ENCODE results near the gene ERFE. TPM values are rescaled to one million over a fixed set of nuclear protein-coding genes. Genes with fewer than 3 reads are reported as not detected.
A peak's percentile ranks its signal among the peaks of the same experiment; 100 is the strongest.

The ERFE gene
- total RNA-seq, 1 donor from 2014 or later: 4.2 TPM

DNA sequence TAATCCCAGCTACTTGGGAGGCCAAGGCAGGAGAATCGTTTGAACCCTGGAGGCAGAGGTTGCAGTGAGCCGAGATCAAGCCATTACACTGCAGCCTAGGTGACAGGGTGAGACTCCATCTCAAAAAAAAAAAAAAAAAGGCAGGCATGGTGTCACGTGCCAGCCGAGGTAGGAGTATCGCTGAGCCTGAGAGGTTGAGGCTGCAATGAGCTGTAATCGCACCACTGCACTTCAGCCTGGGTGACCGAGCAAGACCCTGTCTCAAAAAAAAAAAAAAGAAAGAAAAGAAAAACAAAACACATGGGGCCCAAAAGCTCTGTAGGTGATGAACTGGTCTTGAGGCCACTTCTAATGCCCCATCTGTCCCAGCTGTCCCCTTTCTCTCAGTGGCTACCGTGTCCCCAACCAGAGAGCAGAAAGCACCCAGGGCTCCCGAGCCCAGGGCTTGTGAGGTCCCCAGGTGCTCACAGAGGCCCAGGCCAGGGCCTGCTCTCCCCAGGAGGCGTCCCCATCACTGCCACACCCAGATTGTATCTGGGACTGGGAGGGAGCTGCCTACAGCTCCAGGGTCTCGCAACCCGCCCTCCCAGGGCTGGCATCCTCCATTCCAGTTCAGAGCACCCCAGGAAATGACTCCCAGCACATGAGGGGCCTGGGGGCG, 11.8 kb upstream of the ERFE start:
- H3K27ac ChIP-seq (ENCODE audit: low read depth, low read length): no peak overlapping the region
- H3K36me3 ChIP-seq (ENCODE audit: control insufficient read depth in 3 of 3, insufficient read depth in 3 of 3, low read length in 3 of 3): peaks cover 3 to 16% (median 4%) of the 10 kb centered on the region in 3 donors
- no peaks in the 10 kb centered on the region for H3K9me3 ChIP-seq (ENCODE audit: control insufficient read depth in 3 of 3, low read length in 3 of 3)
- H3K4me1 ChIP-seq (ENCODE audit: control insufficient read depth in 3 of 3, insufficient read depth in 3 of 3, low read length in 3 of 3): peaks cover 42 to 80% (median 45%) of the 10 kb centered on the region in 3 donors
- no peak overlapping the region for H3K4me3 ChIP-seq (ENCODE audit: low read length in 3 of 3)
- H3K27me3 ChIP-seq (ENCODE audit: control insufficient read depth in 3 of 3, insufficient read depth in 3 of 3, low read length in 3 of 3): no peaks in the 10 kb centered on the region
- no peak overlapping the region for H3K9ac ChIP-seq (ENCODE audit: low read depth in 1 of 3, low read length in 3 of 3)

DNA sequence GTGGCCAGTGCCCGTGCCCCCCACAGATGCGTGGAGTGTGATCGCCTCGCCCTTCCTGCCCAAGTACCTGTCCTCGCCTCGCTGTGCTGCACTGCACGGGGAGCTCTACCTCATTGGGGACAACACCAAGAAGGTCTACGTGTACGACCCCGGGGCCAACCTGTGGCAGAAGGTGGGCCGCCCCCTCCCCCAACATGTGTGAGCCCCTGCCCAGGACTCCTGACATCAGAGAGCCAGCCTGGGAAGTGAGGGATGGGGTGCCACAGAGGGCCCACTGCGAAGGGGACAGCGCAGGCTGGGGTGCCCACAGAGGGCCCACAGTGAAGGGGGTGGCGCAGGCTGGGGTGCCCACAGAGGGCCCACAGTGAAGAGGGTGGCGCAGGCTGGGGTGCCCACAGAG, 9.8 kb upstream of the ERFE start:
- Histone ChIP-seq H3K27me3 (ENCODE audit: control insufficient read depth in 3 of 3, insufficient read depth in 3 of 3, low read length in 3 of 3) (no peaks in the 10 kb centered on the region), H3K9me3 (ENCODE audit: control insufficient read depth in 3 of 3, low read length in 3 of 3) (no peaks in the 10 kb centered on the region), H3K36me3 (ENCODE audit: control insufficient read depth in 3 of 3, insufficient read depth in 3 of 3, low read length in 3 of 3) (peaks cover 3 to 12% (median 4%) of the 10 kb centered on the region in 3 donors), H3K9ac (ENCODE audit: low read depth in 1 of 3, low read length in 3 of 3) (peak overlapping the region in 2 of 3 donors; percentile 36 to 45), H3K4me1 (ENCODE audit: control insufficient read depth in 3 of 3, insufficient read depth in 3 of 3, low read length in 3 of 3) (peaks cover 23 to 72% (median 35%) of the 10 kb centered on the region in 3 donors), H3K4me3 (ENCODE audit: low read length in 3 of 3) (no peak overlapping the region), H3K27ac (ENCODE audit: low read depth, low read length) (peak overlapping the region; percentile 88)

DNA sequence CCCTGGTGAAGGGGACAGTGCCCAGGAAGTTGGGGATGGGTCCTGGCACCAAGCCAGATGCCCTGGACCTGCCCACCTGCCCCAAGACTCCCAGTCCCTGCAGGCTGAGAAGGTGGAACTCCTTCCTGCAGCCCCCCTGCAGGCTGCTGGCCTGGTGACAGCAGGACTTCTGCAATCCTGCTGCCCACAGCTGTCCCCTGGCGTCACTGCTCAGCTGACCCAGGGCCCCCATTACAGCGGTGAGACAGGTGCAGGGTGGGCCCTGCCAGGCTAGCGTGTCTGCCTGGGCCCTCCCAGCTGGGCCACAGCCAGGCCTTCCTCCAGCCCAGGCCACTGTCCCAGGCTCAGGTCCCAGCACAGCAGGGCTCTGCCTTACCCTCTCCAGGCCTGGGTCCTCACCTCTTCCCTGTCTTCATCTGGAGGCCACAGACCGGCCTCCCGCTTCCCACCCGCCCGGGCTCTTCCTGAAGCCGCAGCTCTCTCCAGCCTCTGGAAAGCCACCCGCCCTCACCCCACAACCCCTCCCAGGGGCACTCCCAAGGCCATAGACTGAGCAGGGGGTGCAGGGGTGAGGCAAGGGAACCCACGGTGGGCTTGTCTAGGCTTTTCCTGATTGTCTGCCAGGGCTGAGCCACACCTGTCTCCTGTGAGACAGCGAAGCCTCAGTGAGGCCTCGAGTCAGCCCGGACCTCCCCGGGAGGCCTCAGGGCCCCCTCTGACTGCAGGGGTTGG, 8.8 kb upstream of the ERFE start:
- Histone ChIP-seq H3K36me3 (ENCODE audit: control insufficient read depth in 3 of 3, insufficient read depth in 3 of 3, low read length in 3 of 3) (peaks cover 3 to 12% (median 4%) of the 10 kb centered on the region in 3 donors), H3K4me1 (ENCODE audit: control insufficient read depth in 3 of 3, insufficient read depth in 3 of 3, low read length in 3 of 3) (peaks cover 24 to 73% (median 42%) of the 10 kb centered on the region in 3 donors), H3K9ac (ENCODE audit: low read depth in 1 of 3, low read length in 3 of 3) (peak overlapping the region; percentile 33 to 72 (median 56)), H3K9me3 (ENCODE audit: control insufficient read depth in 3 of 3, low read length in 3 of 3) (no peaks in the 10 kb centered on the region), H3K4me3 (ENCODE audit: low read length in 3 of 3) (peak overlapping the region in 1 of 3 donors; percentile 22), H3K27me3 (ENCODE audit: control insufficient read depth in 3 of 3, insufficient read depth in 3 of 3, low read length in 3 of 3) (no peaks in the 10 kb centered on the region), H3K27ac (ENCODE audit: low read depth, low read length) (peak overlapping the region; percentile 88)

DNA sequence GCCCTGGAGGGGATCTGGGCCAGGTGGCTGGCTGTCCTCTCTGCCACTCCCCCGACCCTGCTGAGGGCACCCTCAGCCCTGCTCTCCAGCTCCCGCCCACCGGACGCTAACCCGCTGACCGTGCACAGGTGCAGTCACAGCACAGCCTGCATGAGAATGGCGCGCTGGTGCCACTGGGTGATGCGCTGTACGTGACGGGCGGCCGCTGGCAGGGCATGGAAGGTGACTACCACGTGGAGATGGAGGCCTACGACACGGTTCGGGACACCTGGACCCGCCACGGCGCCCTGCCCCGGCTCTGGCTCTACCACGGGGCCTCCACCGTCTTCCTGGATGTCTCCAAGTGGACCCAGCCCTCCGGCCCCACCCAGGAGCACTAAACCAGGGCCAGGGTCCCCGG, 8.1 kb upstream of the ERFE start:
- Histone ChIP-seq H3K27me3 (ENCODE audit: control insufficient read depth in 3 of 3, insufficient read depth in 3 of 3, low read length in 3 of 3) (no peaks in the 10 kb centered on the region), H3K36me3 (ENCODE audit: control insufficient read depth in 3 of 3, insufficient read depth in 3 of 3, low read length in 3 of 3) (peaks cover 3 to 12% (median 4%) of the 10 kb centered on the region in 3 donors), H3K9ac (ENCODE audit: low read depth in 1 of 3, low read length in 3 of 3) (peak overlapping the region in 2 of 3 donors; percentile 56 to 72), H3K27ac (ENCODE audit: low read depth, low read length) (peak overlapping the region; percentile 88), H3K4me1 (ENCODE audit: control insufficient read depth in 3 of 3, insufficient read depth in 3 of 3, low read length in 3 of 3) (peaks cover 31 to 73% (median 49%) of the 10 kb centered on the region in 3 donors), H3K9me3 (ENCODE audit: control insufficient read depth in 3 of 3, low read length in 3 of 3) (no peaks in the 10 kb centered on the region), H3K4me3 (ENCODE audit: low read length in 3 of 3) (no peak overlapping the region)

DNA sequence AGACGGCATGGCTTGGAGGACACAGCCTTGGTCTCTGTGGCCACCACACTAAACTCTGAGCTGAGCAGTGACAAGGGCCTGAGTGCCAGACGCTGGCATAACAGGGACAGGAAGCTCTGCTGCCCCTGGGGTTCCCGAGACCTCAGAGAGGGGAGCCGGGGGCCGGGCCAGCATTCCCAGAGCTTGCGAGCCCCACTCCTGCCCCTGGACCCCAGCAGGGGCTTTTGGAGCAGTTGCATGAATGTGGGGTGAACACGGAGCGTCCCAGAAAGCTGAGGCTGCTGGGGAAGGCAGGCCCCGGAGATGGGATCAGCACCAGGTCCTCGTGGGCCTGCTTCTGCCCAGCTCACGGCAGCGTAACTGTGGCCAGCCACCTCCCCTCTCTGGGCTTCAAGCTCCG, 7.6 kb upstream of the ERFE start:
- no peak overlapping the region for H3K4me3 ChIP-seq (ENCODE audit: low read length in 3 of 3)
- no peaks in the 10 kb centered on the region for H3K9me3 ChIP-seq (ENCODE audit: control insufficient read depth in 3 of 3, low read length in 3 of 3)
- no peak overlapping the region for H3K27ac ChIP-seq (ENCODE audit: low read depth, low read length)
- H3K36me3 ChIP-seq (ENCODE audit: control insufficient read depth in 3 of 3, insufficient read depth in 3 of 3, low read length in 3 of 3): peaks cover 3 to 8% (median 4%) of the 10 kb centered on the region in 3 donors
- H3K27me3 ChIP-seq (ENCODE audit: control insufficient read depth in 3 of 3, insufficient read depth in 3 of 3, low read length in 3 of 3): no peaks in the 10 kb centered on the region
- peaks cover 35 to 74% (median 49%) of the 10 kb centered on the region in 3 donors for H3K4me1 ChIP-seq (ENCODE audit: control insufficient read depth in 3 of 3, insufficient read depth in 3 of 3, low read length in 3 of 3)
- H3K9ac ChIP-seq (ENCODE audit: low read depth in 1 of 3, low read length in 3 of 3): no peak overlapping the region

DNA sequence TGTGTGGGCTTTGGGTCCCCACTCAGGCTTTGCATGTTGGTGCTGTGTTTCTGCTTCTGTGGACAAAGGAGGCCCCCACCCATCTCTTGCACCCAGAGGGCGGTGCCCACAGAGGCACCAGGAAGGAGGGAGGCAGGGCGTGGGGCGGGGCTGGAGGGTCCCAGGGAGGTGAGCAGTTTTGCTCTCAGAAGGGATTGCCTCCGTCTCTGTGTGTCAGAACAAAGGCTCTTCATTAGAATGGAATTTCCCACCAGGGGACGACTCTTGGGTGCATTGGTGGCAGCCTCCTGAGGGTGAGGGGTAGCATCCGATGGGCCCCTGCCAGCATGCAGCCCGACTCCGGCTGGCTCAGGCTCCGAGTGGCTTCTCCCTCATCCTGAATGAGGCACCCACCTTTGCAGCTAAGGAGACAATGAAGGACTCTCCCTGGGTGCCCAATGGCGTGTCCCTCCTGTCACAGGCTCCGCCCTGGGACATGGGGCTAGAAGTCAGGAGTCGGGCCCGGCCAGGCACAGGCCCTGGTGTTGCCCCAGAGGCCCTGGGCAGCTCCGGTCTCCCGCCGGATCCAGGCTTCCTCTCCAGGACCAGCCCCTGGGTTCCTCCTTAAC, 7.0 kb upstream of the ERFE start:
- H3K36me3 ChIP-seq (ENCODE audit: control insufficient read depth in 3 of 3, insufficient read depth in 3 of 3, low read length in 3 of 3): peaks cover 3 to 8% (median 4%) of the 10 kb centered on the region in 3 donors
- H3K4me3 ChIP-seq (ENCODE audit: low read length in 3 of 3): no peak overlapping the region
- H3K27ac ChIP-seq (ENCODE audit: low read depth, low read length): no peak overlapping the region
- no peaks in the 10 kb centered on the region for H3K27me3 ChIP-seq (ENCODE audit: control insufficient read depth in 3 of 3, insufficient read depth in 3 of 3, low read length in 3 of 3)
- H3K9ac ChIP-seq (ENCODE audit: low read depth in 1 of 3, low read length in 3 of 3): no peak overlapping the region
- no peaks in the 10 kb centered on the region for H3K9me3 ChIP-seq (ENCODE audit: control insufficient read depth in 3 of 3, low read length in 3 of 3)
- H3K4me1 ChIP-seq (ENCODE audit: control insufficient read depth in 3 of 3, insufficient read depth in 3 of 3, low read length in 3 of 3): peaks cover 35 to 73% (median 49%) of the 10 kb centered on the region in 3 donors

DNA sequence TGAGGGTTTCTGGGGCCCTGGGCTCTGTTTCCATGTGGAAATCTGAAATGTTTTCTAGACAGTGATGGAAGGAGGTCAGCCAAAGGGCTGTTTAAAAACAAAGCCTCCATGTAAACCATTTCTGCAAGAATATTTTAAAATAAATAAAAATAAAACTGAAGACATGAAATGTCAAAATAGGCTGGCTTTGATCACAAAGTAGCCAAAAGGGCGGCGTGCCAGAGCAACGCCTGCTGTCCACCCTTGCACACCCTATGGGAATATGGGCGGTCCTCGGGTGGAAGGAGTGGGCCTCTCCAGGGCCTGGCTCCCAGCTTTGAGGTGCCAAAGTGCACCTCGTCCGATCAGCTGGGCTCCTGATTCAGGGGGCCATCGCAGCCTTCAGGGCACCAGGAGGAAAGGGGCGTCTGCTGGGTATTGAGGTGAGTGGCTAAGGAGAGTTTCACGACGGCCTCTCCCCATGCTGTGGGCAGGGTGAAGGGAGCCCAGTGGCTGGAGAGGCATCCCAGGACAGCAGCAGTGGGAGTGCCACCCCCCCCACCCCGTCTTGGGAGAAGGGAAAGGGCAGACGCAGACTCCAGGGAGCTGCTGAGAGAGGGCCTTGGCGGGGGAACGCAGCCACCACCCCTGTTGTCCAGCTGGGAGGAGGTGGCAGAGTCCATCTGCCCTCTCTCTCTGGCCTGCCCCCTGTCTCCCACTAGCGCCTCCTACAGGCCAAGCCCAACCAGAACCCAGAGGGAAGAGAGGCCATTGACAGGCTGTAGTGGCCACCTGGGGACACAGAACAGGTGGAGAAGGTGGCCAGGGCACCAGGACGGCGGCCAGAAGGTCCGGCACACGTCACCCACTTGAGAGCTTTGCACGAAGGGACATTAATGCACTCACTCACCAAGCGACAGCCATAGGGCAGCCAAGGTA, 5.7 kb upstream of the ERFE start:
- Histone ChIP-seq H3K4me3 (ENCODE audit: low read length in 3 of 3) (no peak overlapping the region), H3K27ac (ENCODE audit: low read depth, low read length) (no peak overlapping the region), H3K4me1 (ENCODE audit: control insufficient read depth in 3 of 3, insufficient read depth in 3 of 3, low read length in 3 of 3) (peaks cover 35 to 66% (median 49%) of the 10 kb centered on the region in 3 donors), H3K9me3 (ENCODE audit: control insufficient read depth in 3 of 3, low read length in 3 of 3) (no peaks in the 10 kb centered on the region), H3K27me3 (ENCODE audit: control insufficient read depth in 3 of 3, insufficient read depth in 3 of 3, low read length in 3 of 3) (peaks cover 0 to under 1% (median 0%) of the 10 kb centered on the region in 3 donors), H3K9ac (ENCODE audit: low read depth in 1 of 3, low read length in 3 of 3) (peak overlapping the region in 1 of 3 donors; percentile 16), H3K36me3 (ENCODE audit: control insufficient read depth in 3 of 3, insufficient read depth in 3 of 3, low read length in 3 of 3) (peaks cover 3 to 8% (median 4%) of the 10 kb centered on the region in 3 donors)

DNA sequence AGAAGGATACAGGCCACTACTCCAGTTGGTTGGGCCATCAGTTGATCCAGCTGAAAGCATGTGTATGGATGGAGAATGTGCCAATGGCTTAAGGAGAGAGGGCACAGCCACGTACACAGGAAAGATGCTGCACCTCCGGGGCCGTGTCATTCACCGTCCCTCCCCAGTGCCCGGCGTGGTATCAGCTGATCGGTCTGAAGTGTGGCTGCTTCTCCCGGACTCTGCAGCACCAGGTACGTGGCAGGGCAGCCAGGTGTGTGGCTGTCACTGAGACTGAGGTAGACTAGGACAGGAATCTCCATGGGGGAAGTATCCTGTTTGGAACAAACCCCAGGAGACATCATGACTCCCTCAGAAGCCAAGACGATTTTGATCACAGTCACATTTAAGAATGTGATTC, 4.2 kb upstream of the ERFE start:
- no peak overlapping the region for H3K9ac ChIP-seq (ENCODE audit: low read depth in 1 of 3, low read length in 3 of 3)
- H3K9me3 ChIP-seq (ENCODE audit: control insufficient read depth in 3 of 3, low read length in 3 of 3): no peaks in the 10 kb centered on the region
- H3K27ac ChIP-seq (ENCODE audit: low read depth, low read length): no peak overlapping the region
- peaks cover 2 to 7% (median 3%) of the 10 kb centered on the region in 3 donors for H3K36me3 ChIP-seq (ENCODE audit: control insufficient read depth in 3 of 3, insufficient read depth in 3 of 3, low read length in 3 of 3)
- peaks cover 3 to 6% (median 5%) of the 10 kb centered on the region in 3 donors for H3K27me3 ChIP-seq (ENCODE audit: control insufficient read depth in 3 of 3, insufficient read depth in 3 of 3, low read length in 3 of 3)
- peaks cover 26 to 59% (median 47%) of the 10 kb centered on the region in 3 donors for H3K4me1 ChIP-seq (ENCODE audit: control insufficient read depth in 3 of 3, insufficient read depth in 3 of 3, low read length in 3 of 3)
- no peak overlapping the region for H3K4me3 ChIP-seq (ENCODE audit: low read length in 3 of 3)

DNA sequence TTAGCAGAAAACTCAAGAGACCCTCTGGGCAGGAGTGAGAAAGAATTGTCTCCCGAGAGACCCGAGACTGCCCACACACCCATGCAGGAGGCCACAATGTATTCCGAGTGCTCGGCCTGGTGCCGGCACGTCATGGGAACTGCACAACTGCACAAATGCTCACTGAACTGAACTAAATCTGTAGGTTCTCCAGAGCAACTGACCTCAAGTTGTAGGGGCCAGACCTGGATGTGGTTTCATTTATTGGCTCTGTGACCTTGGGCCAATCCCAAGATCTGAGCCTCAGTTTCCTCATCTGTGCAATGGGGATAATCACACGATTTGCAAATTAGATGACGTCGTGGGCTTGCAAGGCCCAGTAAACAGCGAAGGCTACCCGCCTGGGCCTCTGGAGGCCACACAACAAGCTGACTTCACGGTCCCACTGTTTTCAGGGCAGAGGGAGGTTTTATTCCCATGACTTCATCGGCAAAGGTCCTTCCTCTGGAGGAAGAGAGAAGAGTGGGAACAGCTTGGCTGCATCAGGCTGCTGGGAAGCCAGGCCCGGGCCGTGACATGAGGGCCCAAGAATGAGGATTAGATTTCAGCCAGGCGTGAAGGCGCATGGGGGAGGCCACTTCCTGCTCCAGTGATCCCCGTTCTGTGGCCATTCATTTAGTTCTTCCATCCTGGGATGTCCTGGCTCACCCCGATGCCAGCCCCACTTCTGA, 3.6 kb upstream of the ERFE start:
- Histone ChIP-seq H3K9me3 (ENCODE audit: control insufficient read depth in 3 of 3, low read length in 3 of 3) (no peaks in the 10 kb centered on the region), H3K36me3 (ENCODE audit: control insufficient read depth in 3 of 3, insufficient read depth in 3 of 3, low read length in 3 of 3) (peaks cover 2 to 7% (median 3%) of the 10 kb centered on the region in 3 donors), H3K27ac (ENCODE audit: low read depth, low read length) (peak overlapping the region; percentile 16), H3K4me1 (ENCODE audit: control insufficient read depth in 3 of 3, insufficient read depth in 3 of 3, low read length in 3 of 3) (peaks cover 20 to 60% (median 45%) of the 10 kb centered on the region in 3 donors), H3K9ac (ENCODE audit: low read depth in 1 of 3, low read length in 3 of 3) (peak overlapping the region in 1 of 3 donors; percentile 33), H3K4me3 (ENCODE audit: low read length in 3 of 3) (no peak overlapping the region), H3K27me3 (ENCODE audit: control insufficient read depth in 3 of 3, insufficient read depth in 3 of 3, low read length in 3 of 3) (peaks cover 6 to 13% (median 11%) of the 10 kb centered on the region in 3 donors)
